GM23248 (cell line): ENCODE measurements around the gene KAT8.

Experiments used
- EZH2 ChIP-seq: fragments of 200-600 bp; sonication (generic); IDR thresholded peaks from 2 replicates; pipeline ENCODE4 v1.6.1; 2018; ENCODE audit warnings: antibody characterized with exemption, mild to moderate bottlenecking; ENCODE audit not compliant: insufficient read depth, poor library complexity, severe bottlenecking
- EZH2phosphoT487 ChIP-seq: fragments of 200-600 bp; sonication (generic); IDR thresholded peaks from 2 replicates; pipeline ENCODE4 v1.6.1; 2018; ENCODE audit warnings: antibody characterized with exemption, moderate library complexity, mild to moderate bottlenecking, low read depth; ENCODE audit not compliant: insufficient read depth

- no peak for TF ChIP-seq EZH2
- no peak for TF ChIP-seq EZH2phosphoT487
Observed at GRCh38 chr16:31074814-31075183, 42.7 kb upstream of the KAT8 start.
